Mucosa of gallbladder (tissue), 1 donor: ENCODE data around the gene TRPM5. TPM values are rescaled to one million over a fixed set of nuclear protein-coding genes. Genes with fewer than 3 reads are reported as not detected.

Source experiments
- DNase-seq: peaks from one replicate; pipeline ENCODE4 v3.0.0-alpha.2; 2020; ENCODE audit warnings: low spot score
- total RNA-seq: library from RNA; stranded (reverse); gene quantifications from one replicate; pipeline ENCODE4 v1.2.1, GENCODE V29; 2021
- donor health status: DM: no; HTN: no; CAD: no.

TRPM5 gene
- total RNA-seq, 1 donor from 2014 or later = 4.4 TPM

DNA sequence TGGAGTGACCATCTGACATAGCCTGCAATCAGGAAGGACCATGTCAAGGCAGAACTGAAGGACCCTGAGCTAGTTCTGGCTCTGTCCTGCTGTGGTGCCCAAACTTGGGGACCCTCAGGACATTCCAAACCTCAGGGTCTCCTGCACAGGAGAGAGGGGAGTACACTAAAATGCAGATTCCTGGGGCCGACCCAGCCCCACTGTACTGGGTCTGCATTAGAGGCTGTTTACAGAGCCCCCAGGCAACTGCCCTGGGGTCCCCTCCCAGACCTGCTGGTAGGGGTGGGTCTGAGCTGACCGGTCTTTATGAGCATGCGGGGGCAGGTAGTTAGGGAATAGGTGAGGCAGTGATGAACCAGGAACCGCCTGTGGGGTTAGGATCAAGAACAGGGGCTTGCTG is 6.8 kb downstream of the TRPM5 start:
- DNase-seq = no peak

- no peak for DNase-seq
These were observed 7.7 kb downstream of the TRPM5 start for GRCh38 chr11:2436521-2437031.

DNA sequence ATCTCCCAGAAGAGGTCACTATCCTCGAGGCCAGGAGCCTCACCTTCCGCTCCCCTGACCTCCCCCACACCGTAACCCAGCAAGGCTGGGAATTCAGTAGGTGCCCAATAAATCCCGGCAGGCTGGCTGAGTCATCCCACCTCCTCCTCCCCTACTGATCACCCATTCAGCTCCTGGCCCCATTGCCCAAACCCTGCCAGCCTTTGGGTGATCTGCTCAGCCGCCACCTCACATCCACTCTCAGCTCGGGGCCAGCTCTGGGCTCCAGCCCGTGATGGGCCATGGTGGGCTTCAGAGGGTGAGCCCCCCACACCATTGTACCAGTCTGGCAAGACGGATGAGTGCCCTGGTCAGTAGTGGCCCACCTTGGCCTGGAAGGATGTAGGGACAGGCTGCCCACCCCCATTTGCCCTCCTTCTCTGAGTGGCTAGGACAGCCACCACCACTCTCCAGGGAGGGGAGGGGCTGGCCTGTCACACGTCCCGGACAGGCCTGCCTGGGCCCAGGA is 8.2 kb downstream of the TRPM5 start:
- no peak for DNase-seq

- DNase-seq = no peak
These were observed 8.9 kb downstream of the TRPM5 start for GRCh38 chr11:2435288-2436012.

DNA sequence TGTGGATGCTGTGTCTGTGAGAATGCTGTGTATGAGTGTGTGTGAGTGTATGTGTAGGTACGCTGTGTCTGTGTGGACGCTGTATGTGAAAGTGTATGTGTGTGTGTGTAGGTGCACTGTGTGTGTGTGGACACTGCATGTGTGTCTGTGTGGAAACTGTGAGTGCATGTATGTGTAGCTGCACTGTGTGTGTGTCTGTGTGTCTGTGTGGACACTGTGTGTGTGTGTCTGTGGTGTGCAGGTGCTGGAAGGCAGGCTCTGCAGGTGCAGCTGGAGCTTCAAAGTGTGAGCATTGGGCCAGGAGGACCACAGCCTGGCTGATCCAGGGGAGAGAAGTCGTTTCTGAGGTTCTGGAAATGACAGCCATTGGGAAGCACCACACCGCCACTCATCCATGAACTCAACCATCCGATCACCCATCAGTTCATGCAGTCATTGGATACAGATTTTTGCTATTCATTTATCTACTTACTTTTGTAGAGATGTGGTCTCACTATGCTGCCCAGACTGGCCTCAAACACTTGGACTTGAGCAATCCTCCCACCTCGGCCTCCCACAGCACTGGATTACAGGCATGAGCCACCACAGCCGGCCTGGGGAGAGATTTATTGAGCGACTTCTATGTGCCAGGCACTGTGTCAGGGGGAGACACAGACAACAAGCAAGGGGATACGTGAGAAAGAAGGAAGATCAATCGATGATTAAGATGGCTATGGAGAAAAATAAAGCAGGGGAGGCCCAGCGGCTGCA is 9.6 kb downstream of the TRPM5 start:
- DNase-seq = no peak

DNA sequence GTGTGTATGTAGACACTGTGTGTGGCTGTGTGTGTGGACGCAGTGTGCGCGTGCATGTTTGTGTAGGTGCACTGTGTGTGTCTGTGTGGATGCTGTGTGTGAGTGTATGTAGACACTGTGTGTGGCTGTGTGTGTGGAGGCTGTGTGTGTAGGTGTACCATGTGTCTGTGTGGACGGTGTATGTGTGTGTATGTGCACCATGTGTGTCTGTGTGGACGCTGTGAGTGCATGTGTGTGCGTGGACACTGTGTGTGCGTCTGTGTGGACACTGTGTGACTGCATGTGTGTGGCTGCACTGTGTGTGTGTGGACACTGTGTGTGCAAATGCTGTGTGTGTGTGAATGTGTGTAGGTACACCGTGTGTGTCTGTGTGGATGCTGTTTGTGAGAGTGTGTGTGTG is 10.3 kb downstream of the TRPM5 start:
- DNase-seq = no peak

GRCh38 chr11:2433106-2433925 is 11.0 kb downstream of the TRPM5 start:
- no peak for DNase-seq

GRCh38 chr11:2432628-2433071 is 11.7 kb downstream of the TRPM5 start:
- DNase-seq = no peak

GRCh38 chr11:2432171-2432621 is 12.1 kb downstream of the TRPM5 start:
- no peak for DNase-seq

DNA sequence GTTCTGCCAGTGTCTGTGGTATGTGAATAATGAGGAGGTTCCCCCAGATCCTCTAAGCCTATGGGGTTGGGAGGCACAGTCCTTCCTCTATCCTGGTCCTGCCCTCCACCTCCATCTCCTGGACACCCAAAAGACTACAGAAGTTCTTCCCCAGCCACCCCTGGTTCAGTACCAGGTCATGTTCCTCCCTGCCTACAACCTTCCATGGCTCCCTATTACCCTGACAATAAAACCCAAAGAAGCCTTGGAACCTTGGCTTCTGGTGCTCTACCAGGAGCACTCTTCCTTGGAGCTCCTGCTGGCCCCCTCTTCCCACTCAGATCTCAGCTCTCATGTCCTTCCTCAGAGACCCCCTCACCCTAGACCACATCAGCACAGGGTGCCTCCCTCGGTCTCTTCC is 12.9 kb downstream of the TRPM5 start:
- DNase-seq = no peak

GRCh38 chr11:2428322-2428795 is 16.0 kb downstream of the TRPM5 start:
- DNase-seq = peak; percentile 83

DNA sequence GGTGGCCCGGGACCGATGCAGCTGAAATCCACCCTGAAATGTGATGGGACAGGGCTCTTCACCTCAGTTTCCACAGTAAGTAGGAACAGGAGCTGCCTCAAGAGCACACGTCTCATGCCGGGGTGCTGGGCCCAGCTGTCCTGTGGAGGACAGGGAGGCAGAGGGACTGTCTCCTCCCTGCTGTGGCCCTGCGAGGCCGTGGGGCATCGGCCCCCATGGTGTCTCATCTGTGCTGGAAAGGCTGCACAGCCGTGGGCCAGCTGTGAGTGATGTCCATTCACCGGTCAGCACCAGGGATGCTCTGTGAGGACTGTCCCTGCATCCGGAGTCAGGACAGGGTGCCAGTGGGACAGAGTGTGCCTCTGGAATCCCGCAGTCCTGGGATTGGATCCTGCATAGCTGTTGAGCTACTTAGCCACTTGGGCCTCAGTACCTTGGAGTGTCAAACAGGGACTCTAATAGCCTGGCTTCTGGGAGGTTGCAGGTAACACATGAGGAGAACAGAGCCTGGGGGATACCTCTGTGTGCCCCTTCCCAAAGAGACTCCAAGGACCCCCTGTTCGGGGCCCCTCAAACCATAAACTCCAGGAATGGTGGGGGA is 16.5 kb downstream of the TRPM5 start:
- no peak for DNase-seq

DNA sequence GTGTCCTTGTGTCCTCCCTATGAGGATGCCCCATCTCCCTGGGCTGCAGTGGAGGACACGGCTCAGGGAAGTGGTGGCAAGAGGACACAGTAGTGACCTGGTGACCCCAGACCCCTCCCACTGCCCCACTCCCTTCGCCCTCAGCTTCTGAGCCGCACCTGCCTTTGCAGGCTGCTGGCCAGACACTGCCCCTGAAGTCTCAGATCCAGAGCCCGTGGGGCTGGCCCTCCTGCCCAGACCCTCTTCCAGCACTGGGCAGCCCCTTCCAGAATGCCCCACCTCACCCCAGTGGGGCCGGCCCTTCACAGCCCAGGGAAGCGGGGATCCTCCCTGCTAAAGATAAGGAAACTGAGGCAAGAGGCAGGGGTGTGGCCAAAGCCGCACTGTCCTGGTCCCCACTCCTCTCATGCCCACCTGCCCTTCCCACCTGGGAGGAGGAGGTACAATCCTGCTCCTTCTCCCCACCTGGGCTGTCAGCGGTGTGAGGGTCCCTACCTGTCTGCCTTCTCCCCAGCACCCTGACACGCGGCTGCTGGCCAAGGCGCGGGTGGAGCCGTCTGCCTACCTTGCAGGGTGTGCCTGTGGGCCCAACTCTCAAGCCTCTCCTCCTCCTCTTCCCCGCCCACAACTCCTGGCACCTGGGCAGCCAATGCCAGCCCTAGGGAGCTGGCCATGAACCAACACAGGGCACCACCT is 17.3 kb downstream of the TRPM5 start:
- peak; percentile 52 for DNase-seq

DNA sequence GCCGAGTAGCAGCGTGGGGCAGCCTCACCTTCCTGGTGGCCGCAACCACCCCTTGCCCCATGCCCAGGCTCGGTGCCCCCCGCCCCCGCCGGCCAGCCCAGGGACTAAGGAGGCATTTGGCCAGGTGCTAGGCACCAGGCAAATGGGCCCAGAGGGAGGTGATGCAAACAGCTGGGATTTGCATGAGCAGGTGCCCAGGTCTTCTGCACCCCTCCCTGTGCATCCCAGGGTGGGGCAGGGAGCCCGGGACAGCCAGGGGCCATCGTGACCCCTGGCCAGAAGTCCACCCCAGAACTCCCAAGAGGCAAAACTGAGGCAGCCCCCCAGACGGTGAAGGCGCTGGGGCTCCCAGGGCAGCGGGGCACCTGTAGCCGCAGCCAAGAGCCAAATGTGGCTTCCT is 18.1 kb downstream of the TRPM5 start:
- DNase-seq = no peak

DNA sequence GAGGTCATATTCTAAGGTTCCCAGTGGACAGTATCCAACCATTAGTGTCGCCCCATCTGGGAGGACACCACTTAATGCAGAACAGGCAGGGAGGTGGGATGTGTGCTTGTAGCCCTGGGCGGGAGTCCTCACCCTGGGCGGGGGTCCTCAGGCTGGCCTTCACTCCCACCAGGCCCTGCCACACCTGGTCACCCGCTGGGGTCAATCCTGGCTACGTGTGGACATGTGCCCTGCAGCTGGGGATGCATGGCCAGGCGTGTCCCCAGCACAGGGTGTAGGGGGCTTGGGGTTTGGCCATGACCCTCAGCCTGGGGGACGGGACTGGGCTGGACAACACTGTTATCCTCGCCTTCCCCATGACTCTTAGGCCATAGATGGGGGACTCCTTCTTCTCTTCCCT is 18.8 kb downstream of the TRPM5 start:
- DNase-seq = no peak

DNA sequence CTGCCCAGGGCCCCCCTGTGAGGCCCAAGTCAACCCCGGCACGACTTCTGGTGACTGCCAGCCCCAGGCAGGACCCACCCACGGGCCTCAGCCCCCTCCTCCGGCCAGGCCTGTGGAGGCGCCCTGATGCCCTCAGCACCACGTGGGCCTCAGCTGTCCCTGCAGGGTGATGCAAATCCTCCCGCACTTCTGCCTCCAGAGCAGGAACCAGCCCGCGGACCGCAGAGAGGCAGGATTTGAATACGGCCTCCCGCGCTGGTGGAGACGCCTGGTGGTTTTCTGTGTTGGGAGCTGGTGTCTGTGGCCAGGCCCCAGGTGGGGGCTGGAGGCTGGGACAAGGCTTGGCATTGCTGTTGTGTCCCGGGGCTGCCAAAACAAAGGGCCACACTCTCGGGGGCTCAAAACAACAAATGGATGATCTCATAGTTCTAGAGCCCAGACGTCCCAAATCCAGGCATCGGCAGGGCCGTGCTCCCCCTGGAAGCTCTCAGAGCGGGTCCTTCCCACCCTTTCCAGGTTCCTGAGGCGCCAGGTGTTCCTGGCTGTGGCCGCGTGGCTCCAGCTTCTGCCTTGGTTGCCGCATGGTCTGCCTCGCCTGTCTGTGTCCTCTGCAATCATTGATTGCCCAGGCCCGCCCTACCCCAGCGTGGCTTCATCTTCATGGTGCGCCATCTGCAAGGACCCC is 19.4 kb downstream of the TRPM5 start:
- no peak for DNase-seq

GRCh38 chr11:2423157-2424025 is 20.9 kb downstream of the TRPM5 start:
- DNase-seq = no peak

- no peak for DNase-seq
These were observed 21.7 kb downstream of the TRPM5 start for GRCh38 chr11:2422461-2423156.

DNA sequence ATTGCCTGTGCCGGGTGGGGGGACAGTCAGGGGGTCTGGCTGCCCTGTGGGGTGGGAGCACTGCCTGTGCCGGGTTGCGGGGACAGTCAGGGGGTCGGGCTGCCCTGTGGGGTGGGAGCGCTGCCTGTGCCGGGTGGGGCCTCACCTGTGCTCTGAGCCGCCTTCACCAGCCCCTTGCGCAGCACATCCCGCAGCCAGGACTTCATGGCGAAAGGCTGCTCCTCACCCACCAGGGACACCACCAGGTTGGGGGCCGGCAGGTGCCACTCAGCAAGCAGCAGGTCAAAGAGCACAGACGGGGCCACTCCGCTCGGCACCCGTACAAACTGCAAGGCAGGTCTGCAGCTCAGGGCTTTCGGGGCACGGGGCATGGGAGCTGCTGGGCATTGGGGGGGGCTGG is 22.3 kb downstream of the TRPM5 start:
- DNase-seq = no peak
